ENCODE data around the gene DIS3.
"Not testable (repeated sequence)": the region's sequence is repeated elsewhere in the genome, so short reads cannot be mapped to it uniquely, and the experiment has no call there.

Gene DIS3

GRCh38 chr13:72805676-72806346 is 24.1 kb upstream of the DIS3 start:
- no peak for DNase-seq (ENCODE audit: insufficient read length, low spot score)
- TF ChIP-seq CTCF (IDR thresholded peaks at IDR 0.05; ENCODE audit: insufficient read depth, missing control alignments): no peak
- no peak for FAIRE-seq

DNA sequence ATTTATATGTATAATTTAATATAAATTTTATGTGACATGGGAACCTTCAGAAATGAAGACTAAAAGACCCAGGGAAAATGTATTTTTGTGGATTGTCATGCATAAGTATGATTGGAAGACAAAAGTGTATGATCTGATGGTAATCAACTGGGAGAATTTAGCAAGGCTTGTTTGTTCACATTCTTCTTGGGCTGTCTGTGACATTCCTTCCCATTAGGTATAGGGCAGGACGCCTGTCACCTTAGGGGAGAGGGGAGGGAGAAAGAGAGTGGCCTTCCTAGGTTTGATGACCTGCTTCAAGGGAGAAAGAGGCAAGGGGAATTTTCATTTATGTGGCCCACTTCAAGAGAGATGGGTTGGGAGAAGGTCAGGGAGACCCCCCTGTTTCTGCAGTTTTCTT is 22.6 kb upstream of the DIS3 start:
- no peak for FAIRE-seq
- no peak for TF ChIP-seq CTCF (IDR thresholded peaks at IDR 0.05; ENCODE audit: insufficient read depth, missing control alignments)
- DNase-seq (ENCODE audit: insufficient read length, low spot score): no peak

DNA sequence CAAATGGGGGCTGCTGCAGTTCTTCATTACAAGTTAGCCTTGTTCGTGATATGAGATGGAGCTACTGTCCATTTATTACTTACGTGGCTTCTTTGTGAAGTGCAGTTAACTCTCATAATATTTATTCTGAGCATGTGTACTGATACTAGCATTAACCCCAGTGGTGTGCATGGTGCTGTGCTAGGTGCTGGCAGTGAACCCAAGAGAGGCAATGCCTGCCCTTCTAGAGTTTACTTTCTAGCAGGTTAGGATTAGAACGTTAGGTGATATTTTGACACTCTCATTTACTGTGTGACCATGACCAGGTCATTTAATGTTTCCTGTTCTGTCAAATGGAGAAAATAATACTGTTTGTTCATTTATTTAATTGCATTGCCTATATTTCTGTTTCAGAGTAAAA is 17.1 kb upstream of the DIS3 start:
- DNase-seq (ENCODE audit: insufficient read length, low spot score): no peak
- TF ChIP-seq CTCF (IDR thresholded peaks at IDR 0.05; ENCODE audit: insufficient read depth, missing control alignments): no peak
- no peak for FAIRE-seq

DNA sequence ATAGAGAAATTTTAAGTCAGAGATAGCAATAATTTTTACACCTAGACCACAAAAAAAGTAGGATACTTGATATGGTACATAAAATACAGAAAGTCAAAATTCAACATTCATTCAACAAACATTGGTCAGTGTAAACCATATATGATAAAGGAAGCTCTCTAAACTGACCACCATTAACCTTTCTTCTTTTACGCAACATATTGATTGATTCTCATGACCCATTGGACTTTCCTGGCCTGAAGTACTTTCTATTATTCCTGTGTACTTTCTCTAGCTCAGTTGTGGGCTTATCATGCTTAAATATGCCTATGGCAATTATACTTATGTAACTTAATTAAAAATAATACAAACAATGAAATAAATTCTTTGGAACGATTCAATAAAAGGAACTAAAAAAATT is 10.9 kb upstream of the DIS3 start:
- DNase-seq (ENCODE audit: insufficient read length, low spot score) (no peak), FAIRE-seq (no peak)
- TF ChIP-seq CTCF (IDR thresholded peaks at IDR 0.05; ENCODE audit: insufficient read depth, missing control alignments): no peak

DNA sequence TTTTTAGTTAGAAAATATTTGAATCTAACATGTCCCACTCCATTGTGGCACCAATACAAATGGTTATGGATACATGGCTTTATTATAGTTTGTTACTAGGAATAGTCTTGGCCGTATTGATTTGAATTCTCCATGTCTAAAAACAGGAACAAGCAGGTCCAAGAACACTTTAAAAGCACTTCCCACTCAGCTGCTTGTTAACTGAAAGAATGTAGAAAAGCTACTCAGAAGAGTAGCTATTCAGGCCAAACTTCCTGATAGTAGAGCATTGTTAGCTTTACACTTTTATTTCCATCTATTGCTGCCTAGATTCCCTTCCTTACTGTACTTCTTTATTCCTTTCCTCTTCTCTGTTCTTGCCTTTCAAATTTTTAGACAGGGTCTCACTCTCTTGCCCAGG is 7.1 kb upstream of the DIS3 start:
- no peak for FAIRE-seq
- no peak for DNase-seq (ENCODE audit: insufficient read length, low spot score)
- no peak for TF ChIP-seq CTCF (IDR thresholded peaks at IDR 0.05; ENCODE audit: insufficient read depth, missing control alignments)

GRCh38 chr13:72784679-72785078 is 3.0 kb upstream of the DIS3 start:
- FAIRE-seq; DNase-seq (ENCODE audit: insufficient read length, low spot score): not testable (repeated sequence)

GRCh38 chr13:72782717-72783116 is 1.0 kb upstream of the DIS3 start:
- no peak for TF ChIP-seq CTCF (IDR thresholded peaks at IDR 0.05; ENCODE audit: insufficient read depth, missing control alignments)
- FAIRE-seq (no peak), DNase-seq (ENCODE audit: insufficient read length, low spot score) (no peak)

DNA sequence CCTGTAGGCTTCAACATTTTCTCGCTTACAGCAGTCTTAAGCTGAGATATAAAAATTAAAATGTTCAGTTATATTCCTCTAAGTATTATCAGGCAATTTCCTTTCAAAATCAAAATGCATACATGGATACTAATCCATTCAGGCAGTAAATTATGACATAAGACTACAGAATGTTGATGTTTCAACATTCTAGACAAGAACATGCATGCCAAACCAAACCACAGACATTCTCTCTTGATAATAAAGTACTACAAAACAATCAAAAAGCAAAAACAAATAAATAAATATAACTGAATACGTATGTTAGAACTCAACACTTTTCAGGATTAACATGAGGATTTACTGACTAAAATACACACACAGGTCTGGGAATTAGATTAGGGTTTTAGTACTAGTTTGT is 7.7 kb downstream of the DIS3 start:
- FAIRE-seq: peak; percentile 6
- no peak for DNase-seq (ENCODE audit: insufficient read length, low spot score)
- no peak for TF ChIP-seq CTCF (IDR thresholded peaks at IDR 0.05; ENCODE audit: insufficient read depth, missing control alignments)

Measured in D721Med (cell line).